Mesothelial cell of epicardium (in vitro differentiated cells): Measurements from ENCODE around the gene MRPL28. TPM values are rescaled to one million over a fixed set of nuclear protein-coding genes. Genes with fewer than 3 reads are reported as not detected.
A peak's percentile ranks its signal among the peaks of the same experiment; 100 is the strongest.

Source experiments
- DNase-seq, 2 experiments: peaks; one replicate each; pipeline ENCODE4 v3.0.0; 2021; ENCODE audit warnings: low spot score in 2 of 2; ENCODE audit not compliant: unreplicated experiment in 2 of 2
- H3K27ac Mint-ChIP-seq: 2 replicates; pipeline ENCODE4 v1.8.0; 2021; ENCODE audit warnings: mixed read lengths
- H3K27me3 Mint-ChIP-seq: 2 replicates; pipeline ENCODE4 v1.8.0; 2021; ENCODE audit warnings: low read depth, mixed read lengths
- H3K36me3 Mint-ChIP-seq: 2 replicates; pipeline ENCODE4 v1.8.0; 2021; ENCODE audit warnings: mixed read lengths
- H3K4me1 Mint-ChIP-seq: 2 replicates; pipeline ENCODE4 v1.8.0; 2021; ENCODE audit warnings: mixed read lengths
- H3K4me3 Mint-ChIP-seq: 2 replicates; pipeline ENCODE4 v1.8.0; 2021; ENCODE audit warnings: mild to moderate bottlenecking, moderate library complexity, mixed read lengths
- H3K9me3 Mint-ChIP-seq: 2 replicates; pipeline ENCODE4 v1.8.0; 2021; ENCODE audit warnings: mixed read lengths
- CTCF ChIP-seq: fragments of 200-600 bp; sonication (generic); IDR thresholded peaks from one replicate; pipeline ENCODE4 v1.5.0; 2021; ENCODE audit warnings: antibody characterized with exemption; ENCODE audit not compliant: unreplicated experiment
- total RNA-seq: library from RNA; stranded (reverse); gene quantifications from 3 replicates; pipeline ENCODE4 v1.2.1, GENCODE V29; 2021

The MRPL28 gene
- total RNA-seq, 1 donor from 2014 or later = 75.3 TPM

DNA sequence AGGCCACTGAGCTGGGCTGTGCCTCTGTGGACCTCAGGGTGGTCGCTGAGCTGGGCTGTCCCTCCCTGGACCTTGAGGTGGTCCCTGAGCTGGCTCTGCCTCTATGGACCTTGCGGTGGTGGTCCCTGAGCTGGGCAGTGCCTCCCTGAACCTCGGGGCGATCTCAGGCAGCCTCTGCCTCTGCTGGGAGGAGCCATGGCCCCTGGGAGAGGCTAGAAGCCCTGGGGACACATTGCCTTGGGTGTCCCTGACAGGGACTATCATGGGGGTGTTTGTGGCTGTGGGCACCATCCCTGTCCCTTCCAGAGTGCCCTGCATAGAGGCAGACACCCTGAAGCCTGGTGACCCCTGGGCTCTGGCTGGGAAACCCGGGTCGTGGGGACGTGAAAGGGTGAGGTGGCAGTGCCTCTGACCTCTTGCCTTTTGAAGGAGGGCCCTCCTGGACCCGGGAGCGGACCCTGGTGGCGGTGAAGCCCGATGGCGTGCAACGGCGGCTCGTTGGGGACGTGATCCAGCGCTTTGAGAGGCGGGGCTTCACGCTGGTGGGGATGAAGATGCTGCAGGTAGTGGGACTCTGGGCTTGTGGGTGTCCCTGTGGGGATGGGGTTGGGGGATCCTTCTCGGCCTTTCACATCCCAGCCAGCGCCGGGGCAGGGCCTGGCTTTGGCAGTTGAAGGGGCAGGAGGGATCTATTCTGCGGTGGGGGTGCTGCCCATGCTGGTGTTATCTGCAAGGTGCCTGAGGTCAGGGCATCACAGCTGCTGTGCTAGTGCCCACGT is 28.4 kb upstream of the MRPL28 start:
- H3K9me3 Mint-ChIP-seq = no peaks in the 10 kb centered on the region
- peaks cover 23% of the 10 kb centered on the region for H3K4me1 Mint-ChIP-seq
- H3K27me3 Mint-ChIP-seq = no peaks in the 10 kb centered on the region
- peak; percentile 6 for TF ChIP-seq CTCF
- H3K27ac Mint-ChIP-seq = peak overlapping the region; percentile 90
- DNase-seq = no peak
- peak overlapping the region; percentile 58 for H3K4me3 Mint-ChIP-seq
- peaks cover 2% of the 10 kb centered on the region for H3K36me3 Mint-ChIP-seq

GRCh38 chr16:397736-398332 is 27.5 kb upstream of the MRPL28 start:
- TF ChIP-seq CTCF = peak; percentile 26
- peak; percentile 78 to 81 for DNase-seq
- Mint-ChIP-seq H3K9me3 (no peaks in the 10 kb centered on the region), H3K36me3 (peaks cover 2% of the 10 kb centered on the region), H3K27me3 (no peaks in the 10 kb centered on the region), H3K4me3 (peak overlapping the region; percentile 58), H3K4me1 (peaks cover 23% of the 10 kb centered on the region), H3K27ac (peak overlapping the region; percentile 90)

GRCh38 chr16:397135-397661 is 26.9 kb upstream of the MRPL28 start, which contains the start of gene NME4:
NME4 (plus strand) TSS chr16:397199; CDS start chr16:397223, 24 bp downstream.
- peak within 1 kb of the TSS; percentile 89 for H3K4me3 Mint-ChIP-seq
- peaks cover 2% of the 10 kb centered on the region for H3K36me3 Mint-ChIP-seq
- no peaks in the 10 kb centered on the region for H3K9me3 Mint-ChIP-seq
- peak within 1 kb of the TSS; percentile 98 for H3K27ac Mint-ChIP-seq
- TF ChIP-seq CTCF = no peak
- no peaks in the 10 kb centered on the region for H3K27me3 Mint-ChIP-seq
- H3K4me1 Mint-ChIP-seq = peaks cover 23% of the 10 kb centered on the region
- DNase-seq = no peak

DNA sequence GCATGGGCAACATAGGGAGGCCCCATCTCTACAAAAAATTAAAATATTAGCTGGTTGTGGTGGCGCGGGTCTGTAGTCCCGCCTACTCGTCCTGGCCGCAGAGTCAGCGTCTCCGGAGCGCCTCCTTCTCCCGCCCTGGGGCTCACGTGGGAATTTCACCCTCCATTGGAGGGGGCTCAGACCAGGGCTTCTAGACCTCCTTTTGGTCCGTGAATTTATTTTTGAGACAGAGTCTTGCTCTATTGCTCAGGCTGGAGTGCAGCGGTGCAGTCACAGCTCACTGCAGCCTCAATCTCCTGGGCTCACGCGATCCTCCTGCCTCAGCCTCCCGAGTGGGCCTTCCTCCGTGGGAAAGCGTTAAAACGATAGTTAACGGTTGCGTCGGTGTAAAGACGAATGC is 26.3 kb upstream of the MRPL28 start:
- H3K4me3 Mint-ChIP-seq = peak overlapping the region; percentile 89
- peak overlapping the region; percentile 98 for H3K27ac Mint-ChIP-seq
- H3K4me1 Mint-ChIP-seq = peaks cover 21% of the 10 kb centered on the region
- H3K27me3 Mint-ChIP-seq = no peaks in the 10 kb centered on the region
- peaks cover 4% of the 10 kb centered on the region for H3K36me3 Mint-ChIP-seq
- no peak for TF ChIP-seq CTCF
- H3K9me3 Mint-ChIP-seq = no peaks in the 10 kb centered on the region
- DNase-seq = no peak

GRCh38 chr16:396199-396598 is 25.9 kb upstream of the MRPL28 start:
- Mint-ChIP-seq H3K4me3 (peak overlapping the region; percentile 89), H3K9me3 (no peaks in the 10 kb centered on the region), H3K36me3 (peaks cover 4% of the 10 kb centered on the region), H3K27me3 (no peaks in the 10 kb centered on the region), H3K27ac (peak overlapping the region; percentile 98), H3K4me1 (peaks cover 21% of the 10 kb centered on the region)
- DNase-seq = no peak
- no peak for TF ChIP-seq CTCF
